Glomerular endothelial cell (primary cell): ENCODE measurements around the gene PDK2. TPM values are rescaled to one million over a fixed set of nuclear protein-coding genes. Genes with fewer than 3 reads are reported as not detected.

Experiments used
- DNase-seq: peaks from one replicate; pipeline ENCODE4 v3.0.0-alpha.2; 2011; ENCODE audit warnings: low read depth, low spot score; ENCODE audit errors: extremely low read depth
- total RNA-seq: library from RNA; depleted of rRNA; stranded (reverse); fragments of >200 nt; gene quantifications from 2 replicates; pipeline ENCODE4 v1.2.3, GENCODE V29; 2015

Gene PDK2
- total RNA-seq, 1 donor from 2014 or later: 23.5 TPM

DNA sequence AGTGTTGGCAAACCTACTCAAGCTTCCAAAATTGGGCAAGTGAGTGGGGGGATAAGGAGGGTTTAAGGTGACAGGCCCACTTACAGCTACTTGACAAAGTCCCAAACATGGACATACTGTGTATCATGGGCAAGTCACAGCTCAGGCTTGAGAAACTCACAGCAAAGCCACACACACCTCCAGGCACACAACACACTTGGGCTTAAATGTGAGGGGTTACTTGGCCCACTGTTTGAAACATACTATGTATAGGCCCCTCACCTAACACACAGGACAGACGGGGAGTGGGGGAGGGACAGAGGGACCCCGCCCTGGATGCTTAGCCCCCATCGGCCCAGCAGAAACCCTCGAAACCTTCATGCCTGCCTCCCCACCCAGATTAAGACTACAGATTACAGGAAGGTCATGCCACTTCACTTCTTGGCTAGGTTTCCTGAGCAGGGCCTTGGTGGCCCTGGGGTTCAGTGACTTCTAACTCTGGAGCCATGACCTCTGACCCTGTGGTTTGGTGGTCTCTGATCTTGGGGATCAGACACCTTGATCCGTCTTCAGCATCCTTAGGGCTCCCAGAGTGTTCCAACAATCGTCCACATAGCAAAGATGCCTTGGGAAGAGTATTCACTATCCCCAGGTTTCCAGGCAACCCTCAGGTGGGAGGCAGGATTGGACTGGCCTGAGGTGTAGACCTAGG lies 37.1 kb downstream of the PDK2 start:
- no peak for DNase-seq

DNA sequence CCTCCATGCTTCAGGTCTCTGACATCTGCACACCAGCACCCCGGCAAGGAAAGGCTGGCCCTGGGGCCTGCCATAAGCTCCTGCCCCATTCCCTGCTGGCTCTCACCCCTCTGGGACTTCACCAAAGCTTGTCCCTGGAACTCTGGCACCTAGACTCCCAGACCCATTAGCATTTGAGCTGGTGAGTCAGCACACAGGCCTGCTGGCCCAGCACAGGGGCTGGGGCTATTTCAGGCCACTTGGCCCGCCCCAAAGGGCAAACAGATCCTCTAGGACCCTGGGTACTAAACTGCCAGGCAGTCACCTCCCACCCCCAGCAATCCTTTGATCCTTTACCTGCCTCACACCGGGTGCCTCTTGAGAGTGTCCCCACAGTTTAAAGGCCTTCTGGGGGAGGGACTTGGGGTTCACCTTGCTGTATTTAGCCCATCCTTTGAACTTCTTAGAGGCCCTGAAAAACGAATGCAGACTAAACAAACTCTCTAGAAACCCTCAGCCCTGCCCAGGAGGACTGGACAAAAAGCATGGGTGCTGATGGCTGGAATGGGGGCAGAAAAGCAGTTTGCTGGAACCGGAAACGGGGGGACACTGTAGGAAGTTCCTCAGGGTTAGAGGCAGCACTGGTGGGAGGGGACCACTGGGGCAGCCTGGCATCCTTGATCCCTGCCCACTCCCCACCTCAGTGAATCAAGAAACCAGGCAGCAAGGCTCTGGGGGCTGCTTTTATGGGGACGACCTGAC lies 38.0 kb downstream of the PDK2 start:
- DNase-seq: no peak

- DNase-seq: no peak
These were observed 38.6 kb downstream of the PDK2 start for GRCh38 chr17:50133769-50134099.

DNA sequence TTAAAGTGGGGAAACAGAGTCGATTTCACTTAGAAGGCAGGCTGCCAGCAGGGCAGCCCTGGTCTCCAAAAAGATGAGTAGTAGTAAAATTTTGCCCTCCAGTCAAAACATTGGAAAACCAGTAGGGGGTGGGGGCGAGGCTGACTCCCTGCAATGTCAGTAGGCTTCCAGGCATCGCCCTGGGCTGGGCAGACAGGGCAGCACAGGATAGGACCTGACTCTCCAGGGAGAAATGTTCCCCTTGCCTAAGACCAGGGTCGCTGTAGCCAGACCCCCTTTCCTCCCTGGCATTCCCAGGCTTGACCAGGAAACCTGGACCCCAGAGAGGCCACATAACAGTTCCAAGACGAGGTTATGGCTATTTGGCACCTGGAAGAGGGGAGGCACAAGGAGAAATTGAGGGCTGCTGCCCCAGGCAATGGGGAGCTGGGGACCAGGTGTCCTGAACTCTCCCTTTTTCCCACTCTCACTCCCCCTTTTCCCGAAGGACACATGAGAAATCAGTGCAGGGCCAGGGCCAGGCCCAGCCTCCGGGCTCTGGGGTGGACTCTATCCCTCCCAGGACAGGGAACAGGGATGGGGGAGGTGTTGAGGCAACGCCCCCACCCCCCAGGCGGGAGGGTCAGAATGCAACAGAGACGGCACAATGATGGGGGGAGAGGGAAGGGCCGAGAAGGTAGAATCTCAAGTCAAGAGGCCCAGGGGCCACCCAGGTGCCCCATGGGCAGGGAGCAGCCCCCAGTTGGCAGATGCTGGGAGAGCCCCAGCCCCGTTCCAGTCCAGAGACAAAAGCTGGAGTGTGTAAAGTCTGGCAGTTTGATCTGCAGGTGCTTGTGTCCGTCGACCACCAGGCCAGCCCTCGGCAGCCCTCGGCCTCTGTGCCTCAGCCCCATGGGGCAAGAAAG lies 39.3 kb downstream of the PDK2 start:
- no peak for DNase-seq

GRCh38 chr17:50135316-50136095 lies 40.4 kb downstream of the PDK2 start:
- no peak for DNase-seq

DNA sequence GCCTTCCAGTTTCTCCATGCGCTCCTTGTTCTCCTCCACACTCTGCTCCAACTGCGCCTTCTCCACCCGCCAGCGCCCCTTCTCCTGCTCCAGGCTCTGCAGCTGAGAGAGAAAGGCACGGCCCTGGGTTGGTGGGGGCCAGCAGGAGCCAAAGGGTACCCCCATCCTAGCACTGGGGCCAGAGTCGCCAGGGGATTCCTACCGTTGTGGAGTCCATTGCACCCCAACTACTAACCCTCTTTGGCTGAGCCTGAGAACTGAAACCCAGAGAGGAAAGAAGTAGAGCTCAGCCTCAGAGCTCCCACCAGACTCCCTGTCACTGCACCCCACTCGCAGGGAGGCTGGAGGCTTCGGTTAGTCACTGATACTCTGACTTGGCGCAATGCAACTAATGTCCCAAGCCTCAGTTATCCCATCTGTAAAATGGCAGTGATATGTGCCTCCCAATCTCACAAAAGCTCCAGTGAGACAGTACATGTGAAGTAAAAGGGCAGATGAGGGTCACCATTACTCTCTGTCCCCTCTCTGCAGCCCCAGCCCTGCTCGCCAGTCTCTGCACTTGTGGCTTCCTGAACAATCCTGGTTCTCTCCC lies 41.0 kb downstream of the PDK2 start:
- DNase-seq: no peak

DNA sequence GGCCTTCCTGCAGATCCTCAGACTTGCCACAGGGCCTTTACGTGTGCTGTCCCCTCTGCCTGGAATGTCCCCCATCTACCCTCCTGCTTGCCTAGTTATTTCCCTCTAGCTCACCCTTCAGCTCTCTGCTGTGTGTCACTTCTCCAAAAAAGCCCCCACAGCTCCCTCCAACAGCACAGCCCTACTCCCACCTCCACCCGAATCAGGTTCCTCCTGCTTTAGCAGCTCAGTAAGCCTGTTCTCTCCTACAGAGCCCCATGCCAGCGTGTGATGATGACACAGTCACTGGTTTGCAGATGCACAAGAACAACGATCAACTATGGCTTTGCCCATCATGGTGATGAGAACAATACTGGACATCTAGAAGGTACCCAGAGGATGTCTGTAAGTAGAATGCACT lies 41.9 kb downstream of the PDK2 start:
- DNase-seq: no peak

GRCh38 chr17:50139185-50139783 lies 44.1 kb downstream of the PDK2 start:
- no peak for DNase-seq

DNA sequence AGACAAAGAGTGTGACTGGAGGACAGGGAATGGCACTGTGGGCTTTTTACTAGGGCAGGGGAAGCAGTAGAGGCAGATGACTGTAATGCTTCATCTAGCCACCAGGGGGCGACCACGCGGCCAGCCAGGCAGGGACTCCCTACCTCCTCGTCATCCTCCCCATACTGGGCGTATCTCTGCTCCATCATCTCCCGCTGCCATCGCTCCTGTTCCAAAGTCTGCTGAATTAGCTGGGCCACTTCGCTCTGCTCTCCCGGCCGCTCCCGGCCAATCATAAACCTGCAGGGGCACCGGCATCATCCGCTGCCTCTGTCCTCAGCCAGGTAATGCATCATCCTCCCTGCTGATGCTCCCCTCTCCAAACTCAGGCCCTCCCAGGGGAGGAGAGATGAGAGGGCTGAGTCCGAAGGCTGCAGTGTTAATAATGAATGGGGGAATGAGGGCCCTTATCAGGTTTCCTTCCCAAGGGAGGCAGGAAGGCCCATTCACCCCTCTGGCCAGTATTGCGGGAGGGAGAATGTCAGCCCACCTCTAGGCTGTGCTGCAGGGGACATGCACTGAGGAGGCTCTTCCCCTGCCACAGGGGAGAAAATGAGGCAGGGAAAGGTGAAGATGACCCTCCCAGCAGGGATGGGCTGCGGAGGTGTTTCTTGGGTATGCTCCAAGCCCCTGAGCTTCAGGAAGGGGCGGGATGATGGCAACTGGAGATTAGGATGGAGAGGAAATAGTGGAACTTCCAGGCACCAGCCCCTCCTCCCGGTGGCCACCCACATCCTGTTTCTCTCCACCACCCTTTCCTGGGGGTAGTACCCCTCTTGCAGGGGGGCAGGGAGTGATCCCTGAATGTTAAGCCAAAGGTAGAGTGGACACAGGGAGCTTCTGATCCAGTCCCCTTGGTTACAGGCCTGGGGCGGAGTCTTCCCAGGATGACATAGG lies 45.1 kb downstream of the PDK2 start:
- DNase-seq: no peak

- DNase-seq: no peak
These were observed 46.0 kb downstream of the PDK2 start for GRCh38 chr17:50141026-50141744.

GRCh38 chr17:50141745-50142110 lies 46.6 kb downstream of the PDK2 start:
- no peak for DNase-seq

DNA sequence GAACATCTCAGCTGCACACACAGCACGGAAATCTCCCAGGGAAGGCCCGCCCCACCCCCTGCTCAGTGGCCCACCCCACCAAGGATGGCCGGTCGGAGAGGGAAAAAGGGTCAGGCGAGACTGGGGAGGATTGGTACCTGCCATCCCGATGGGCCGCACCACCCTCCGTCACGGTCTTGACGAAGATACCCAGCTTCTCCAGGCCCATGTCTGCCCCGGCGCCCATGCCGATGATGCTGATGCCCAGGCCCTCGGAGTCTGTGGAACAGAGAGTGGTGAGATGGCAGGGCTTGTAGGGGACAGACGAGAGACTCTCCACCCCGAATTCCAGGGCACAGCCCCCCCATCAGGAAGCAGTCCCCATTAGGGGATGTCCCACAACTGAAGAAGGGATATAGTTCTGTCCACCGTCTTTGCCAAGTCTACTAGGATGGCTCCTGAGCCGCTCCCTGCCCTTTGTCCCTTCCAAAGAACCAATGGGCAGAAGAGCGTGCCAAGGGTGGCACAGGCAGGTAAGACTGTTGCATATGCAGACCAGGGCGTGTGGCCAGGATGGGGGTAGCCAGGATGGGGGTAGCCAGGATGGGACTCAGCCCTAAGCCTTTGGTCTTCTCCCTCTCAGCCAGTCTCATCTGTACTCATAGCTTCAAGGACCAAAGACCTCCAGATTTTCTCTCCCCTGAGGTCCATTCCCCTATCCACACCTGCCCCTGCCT lies 48.5 kb downstream of the PDK2 start:
- no peak for DNase-seq

DNA sequence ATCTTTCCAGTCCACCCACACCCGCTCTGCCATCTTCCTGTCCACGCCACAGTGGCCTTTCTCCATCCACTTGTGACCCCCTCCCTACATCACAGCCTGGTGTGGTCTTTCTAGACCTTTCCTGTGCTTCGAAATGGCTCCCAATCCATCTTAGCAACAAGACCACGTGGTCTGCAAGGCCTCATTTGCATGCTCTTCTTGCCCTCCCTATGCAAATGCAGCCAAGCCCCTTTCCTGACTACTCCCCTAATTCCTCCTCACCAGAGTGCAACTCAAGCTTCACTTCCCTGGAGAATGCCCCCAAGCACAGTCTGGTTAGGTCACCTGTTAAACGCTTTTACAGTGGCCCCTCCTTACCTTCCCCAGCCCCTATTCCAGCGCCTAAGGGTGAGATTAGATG lies 49.2 kb downstream of the PDK2 start:
- no peak for DNase-seq

GRCh38 chr17:50144845-50145531 lies 49.8 kb downstream of the PDK2 start:
- no peak for DNase-seq

DNA sequence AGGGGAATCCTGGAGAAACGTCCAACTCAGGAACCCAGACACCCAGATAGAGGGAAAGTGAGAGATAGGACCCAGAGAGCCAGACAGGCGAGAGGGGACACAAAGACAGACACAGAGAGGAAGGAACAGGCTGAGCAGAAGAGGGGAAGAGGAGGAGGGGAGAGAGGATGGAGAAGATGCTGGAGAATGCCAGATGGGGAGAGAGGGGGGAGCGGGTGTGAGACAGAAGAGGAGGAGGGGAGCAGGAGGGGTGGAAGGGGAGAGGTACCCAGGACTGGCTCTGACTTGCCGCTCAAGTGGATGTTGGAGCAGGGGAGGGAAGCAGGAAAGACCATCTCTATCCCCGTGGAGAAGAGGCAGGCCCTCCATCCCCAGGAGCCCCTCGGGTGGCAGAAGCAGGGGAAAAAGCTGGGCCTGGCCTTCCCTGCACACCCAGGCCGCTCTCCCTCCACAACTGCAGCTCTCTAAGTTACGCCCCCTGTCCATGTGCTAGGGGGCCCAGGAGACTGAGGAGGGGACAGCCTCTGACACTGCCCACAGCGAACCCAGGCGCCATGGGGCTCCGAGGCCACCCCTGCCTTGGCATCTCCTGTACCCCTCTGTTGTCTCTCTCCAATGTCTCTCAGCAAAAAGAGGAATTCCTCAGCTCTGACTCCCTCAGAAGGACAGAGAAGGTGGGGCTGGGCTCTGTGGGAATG lies 50.5 kb downstream of the PDK2 start:
- no peak for DNase-seq

DNA sequence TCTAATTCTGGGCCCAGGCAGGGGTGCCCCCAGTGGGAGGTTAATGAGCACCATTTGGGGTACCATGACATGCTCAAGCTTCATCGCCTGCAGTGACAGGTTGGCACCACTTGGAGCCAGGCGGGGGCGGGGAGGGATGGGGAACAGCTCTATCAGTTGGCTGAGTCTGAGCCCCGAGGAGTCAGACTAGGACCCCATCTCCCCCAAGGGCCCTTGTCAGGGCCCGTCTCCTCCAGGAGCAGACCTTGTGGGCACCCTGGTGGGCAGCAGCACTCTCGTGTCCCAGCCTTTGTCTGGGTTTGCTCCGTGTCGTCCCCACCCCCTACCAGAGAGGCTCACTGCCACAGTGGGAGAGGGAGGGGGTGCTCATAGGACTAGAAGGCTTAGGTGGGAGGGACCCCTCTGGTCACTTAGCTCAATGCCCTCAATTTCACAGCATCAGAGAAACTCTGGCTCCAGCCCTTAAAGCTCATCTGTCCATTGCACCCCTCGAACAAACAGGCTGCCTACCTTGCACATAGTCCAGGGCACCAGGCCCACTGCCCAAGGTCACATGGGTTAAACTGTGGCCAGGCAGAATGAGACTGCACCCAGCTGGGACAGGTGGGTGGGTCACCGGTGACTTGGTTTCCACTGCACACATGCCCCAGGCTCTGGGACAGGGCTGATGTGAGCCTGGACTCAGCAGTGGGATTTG lies 51.2 kb downstream of the PDK2 start:
- DNase-seq: no peak
